PC-3 (cell line): ENCODE data around the gene IQSEC1. TPM values are rescaled to one million over a fixed set of nuclear protein-coding genes. Genes with fewer than 3 reads are reported as not detected.

Experiments
- ATAC-seq: fragments of 200-7000 bp; cut with Tn5 transposase; 2 replicates; pipeline ENCODE4 v1.9.1; 2020; ENCODE audit warnings: mild to moderate bottlenecking, moderate library complexity
- BruUV-seq: library from RNA; stranded (reverse); fragments of 400-500 nt; replicated peaks from 2 replicates; lab custom pipeline; 2021; lab: Mats Ljungman, UMichigan
- CTCF ChIA-PET: fragments of 300-600 bp; sonication (Branson Sonifier 250); formaldehyde crosslinking; loops from one replicate; lab custom pipeline; 2022; ENCODE audit warnings: antibody characterized with exemption; lab: Charles Lee
- POLR2A ChIA-PET: fragments of 300-600 bp; sonication (Branson Sonifier 250); formaldehyde crosslinking; loops from one replicate; lab custom pipeline; 2022; ENCODE audit warnings: antibody characterized with exemption; ENCODE audit not compliant: unreplicated experiment; lab: Charles Lee
- DNase-seq: peaks from one replicate; pipeline ENCODE4 v3.0.0-alpha.2; 2015
- H2AFZ ChIP-seq: fragments of 300-600 bp; sonication (generic); 2 replicates; pipeline ENCODE4 v1.6.0; 2016; ENCODE audit warnings: antibody characterized with exemption, low read length
- H3F3A ChIP-seq: fragments of 300-600 bp; sonication (generic); one replicate; pipeline ENCODE4 v1.6.0; 2017; ENCODE audit warnings: antibody characterized with exemption, low read length, control low read depth, mild to moderate bottlenecking; ENCODE audit not compliant: unreplicated experiment
- H3K27ac ChIP-seq: fragments of 300-600 bp; sonication (generic); 2 replicates; pipeline ENCODE4 v1.5.1; 2016; ENCODE audit warnings: mild to moderate bottlenecking, low read length
- H3K27me3 ChIP-seq: fragments of 300-600 bp; sonication (generic); 2 replicates; pipeline ENCODE4 v1.6.1; 2016; ENCODE audit warnings: low read length, mixed read lengths
- H3K36me3 ChIP-seq: fragments of 300-600 bp; sonication (generic); 2 replicates; pipeline ENCODE4 v1.6.1; 2016; ENCODE audit warnings: low read depth, mixed run types, low read length, mixed read lengths
- H3K4me1 ChIP-seq: fragments of 300-600 bp; sonication (generic); 2 replicates; pipeline ENCODE4 v1.5.1; 2016; ENCODE audit warnings: low read length; ENCODE audit not compliant: insufficient read depth
- H3K4me2 ChIP-seq: fragments of 300-600 bp; sonication (generic); 2 replicates; pipeline ENCODE4 v1.6.0; 2016; ENCODE audit warnings: low read length
- H3K4me3 ChIP-seq: fragments of 300-600 bp; sonication (generic); 2 replicates; pipeline ENCODE4 v1.5.1; 2016; ENCODE audit warnings: mild to moderate bottlenecking, low read length, mixed read lengths
- H3K79me2 ChIP-seq: fragments of 300-600 bp; sonication (generic); 2 replicates; pipeline ENCODE4 v1.6.1; 2017; ENCODE audit warnings: low read length, mixed read lengths
- H3K9ac ChIP-seq: fragments of 300-600 bp; sonication (generic); 2 replicates; pipeline ENCODE4 v1.6.0; 2016; ENCODE audit warnings: mild to moderate bottlenecking, low read length
- H3K9me2 ChIP-seq: fragments of 300-600 bp; sonication (generic); replicated peaks from 2 replicates; pipeline ENCODE4 v1.6.1; 2016; ENCODE audit warnings: mixed run types, low read length, mixed read lengths
- H3K9me3 ChIP-seq: fragments of 300-600 bp; sonication (generic); 2 replicates; pipeline ENCODE4 v1.6.1; 2016; ENCODE audit warnings: low read length, mixed read lengths
- H4K20me1 ChIP-seq: fragments of 300-600 bp; sonication (generic); 2 replicates; pipeline ENCODE4 v1.6.1; 2016; ENCODE audit warnings: low read length, mixed read lengths
- EZH2 ChIP-seq: fragments of 300-600 bp; sonication (generic); IDR thresholded peaks from one replicate; pipeline ENCODE4 v1.6.1; 2017; ENCODE audit warnings: antibody characterized with exemption, mild to moderate bottlenecking, low read length; ENCODE audit not compliant: unreplicated experiment
- EZH2phosphoT487 ChIP-seq: fragments of 300-600 bp; sonication (generic); IDR thresholded peaks from 2 replicates; pipeline ENCODE4 v1.6.1; 2018; ENCODE audit warnings: mild to moderate bottlenecking, antibody characterized with exemption, low read length, borderline replicate concordance
- intact Hi-C: fragments of 100-400 bp; cut with micrococcal nuclease; formaldehyde crosslinking; loops from 2 replicates; pipeline ENCODE4 v1.9.0; 2023
- total RNA-seq: library from RNA; depleted of rRNA; stranded (reverse); fragments of >200 nt; gene quantifications from 2 replicates; pipeline ENCODE4 v1.2.3, GENCODE V29; 2014
- TF ChIP-seq, protein P1 (sequence below): fragments of 300-600 bp; sonication (generic); conservative IDR thresholded peaks from 2 replicates; pipeline ENCODE4 v1.5.1; 2017; ENCODE audit warnings: antibody characterized with exemption, low read depth, mild to moderate bottlenecking, low read length

The IQSEC1 gene
- total RNA-seq, 1 experiment from 2014 or later: 37.9 TPM

DNA sequence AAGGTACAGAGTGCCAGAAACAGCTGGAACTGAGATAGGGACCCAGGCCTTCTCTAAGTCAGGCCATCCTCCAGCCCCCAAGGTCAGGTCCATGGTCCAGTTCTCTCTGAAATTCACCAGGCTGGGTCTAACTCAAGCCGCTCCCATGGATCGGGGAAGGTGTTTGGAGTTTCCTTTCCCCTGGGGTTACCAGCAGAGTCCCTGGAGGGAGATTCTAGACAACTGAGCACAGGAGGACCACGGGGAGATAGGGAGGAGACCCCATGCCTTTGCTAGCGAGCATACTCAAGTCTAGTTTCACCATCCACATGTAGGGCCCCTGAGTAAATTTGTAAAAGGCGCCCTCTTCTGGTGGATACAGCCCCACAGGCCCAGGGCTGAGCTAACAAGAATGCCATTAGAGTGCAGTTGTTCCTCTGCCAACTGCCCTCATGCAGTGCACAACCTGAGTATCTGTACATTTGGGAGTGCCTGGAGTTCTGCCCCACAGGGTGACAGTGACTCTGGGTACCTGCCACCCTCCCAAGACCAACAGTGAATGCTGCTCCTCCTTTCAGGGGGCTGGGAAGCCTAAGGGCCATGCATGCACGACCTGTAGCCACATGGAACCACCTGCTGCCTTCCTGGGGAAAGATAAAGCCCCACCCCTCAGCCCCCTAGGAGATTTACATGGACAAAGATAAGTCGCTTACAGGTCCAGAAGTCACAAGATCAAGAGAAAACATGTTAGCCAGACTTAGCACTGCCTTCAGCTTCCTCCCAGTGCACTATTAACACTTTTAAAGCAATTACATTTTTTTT lies 89.0 kb downstream of the IQSEC1 start:
- peak; percentile 91 for ATAC-seq
- H3K27me3 ChIP-seq: no peaks in the 10 kb centered on the region
- H3K4me2 ChIP-seq: no peak overlapping the region
- CTCF ChIA-PET: interaction anchor here (0.5 to 1.0 kb wide), 9 partner anchors 9 to 1698 kb away, joined by 3 to 4 read pairs (median 3); no protein-coding TSS in a partner anchor
- H3K9me3 ChIP-seq: no peaks in the 10 kb centered on the region
- no peak overlapping the region for H2AFZ ChIP-seq
- TF ChIP-seq EZH2 (no peak), EZH2phosphoT487 (no peak)
- TF ChIP-seq, protein P1, sequence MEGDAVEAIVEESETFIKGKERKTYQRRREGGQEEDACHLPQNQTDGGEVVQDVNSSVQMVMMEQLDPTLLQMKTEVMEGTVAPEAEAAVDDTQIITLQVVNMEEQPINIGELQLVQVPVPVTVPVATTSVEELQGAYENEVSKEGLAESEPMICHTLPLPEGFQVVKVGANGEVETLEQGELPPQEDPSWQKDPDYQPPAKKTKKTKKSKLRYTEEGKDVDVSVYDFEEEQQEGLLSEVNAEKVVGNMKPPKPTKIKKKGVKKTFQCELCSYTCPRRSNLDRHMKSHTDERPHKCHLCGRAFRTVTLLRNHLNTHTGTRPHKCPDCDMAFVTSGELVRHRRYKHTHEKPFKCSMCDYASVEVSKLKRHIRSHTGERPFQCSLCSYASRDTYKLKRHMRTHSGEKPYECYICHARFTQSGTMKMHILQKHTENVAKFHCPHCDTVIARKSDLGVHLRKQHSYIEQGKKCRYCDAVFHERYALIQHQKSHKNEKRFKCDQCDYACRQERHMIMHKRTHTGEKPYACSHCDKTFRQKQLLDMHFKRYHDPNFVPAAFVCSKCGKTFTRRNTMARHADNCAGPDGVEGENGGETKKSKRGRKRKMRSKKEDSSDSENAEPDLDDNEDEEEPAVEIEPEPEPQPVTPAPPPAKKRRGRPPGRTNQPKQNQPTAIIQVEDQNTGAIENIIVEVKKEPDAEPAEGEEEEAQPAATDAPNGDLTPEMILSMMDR: peak; percentile 88
- H4K20me1 ChIP-seq: no peaks in the 10 kb centered on the region
- peak; percentile 75 for DNase-seq
- no peak overlapping the region for H3K4me3 ChIP-seq
- H3K9ac ChIP-seq: no peak overlapping the region
- no peaks in the 10 kb centered on the region for H3K9me2 ChIP-seq
- BruUV-seq: no TSS peak
- H3K4me1 ChIP-seq: no peaks in the 10 kb centered on the region
- intact Hi-C loops: no loop called here
- POLR2A ChIA-PET: interaction anchor here (0.6 kb wide), 1 partner anchor 11 kb away, joined by 3 read pairs; no protein-coding TSS in a partner anchor
- no peaks in the 10 kb centered on the region for H3K79me2 ChIP-seq
- no peaks in the 10 kb centered on the region for H3K36me3 ChIP-seq
- no peaks in the 10 kb centered on the region for H3F3A ChIP-seq
- H3K27ac ChIP-seq: no peak overlapping the region

DNA sequence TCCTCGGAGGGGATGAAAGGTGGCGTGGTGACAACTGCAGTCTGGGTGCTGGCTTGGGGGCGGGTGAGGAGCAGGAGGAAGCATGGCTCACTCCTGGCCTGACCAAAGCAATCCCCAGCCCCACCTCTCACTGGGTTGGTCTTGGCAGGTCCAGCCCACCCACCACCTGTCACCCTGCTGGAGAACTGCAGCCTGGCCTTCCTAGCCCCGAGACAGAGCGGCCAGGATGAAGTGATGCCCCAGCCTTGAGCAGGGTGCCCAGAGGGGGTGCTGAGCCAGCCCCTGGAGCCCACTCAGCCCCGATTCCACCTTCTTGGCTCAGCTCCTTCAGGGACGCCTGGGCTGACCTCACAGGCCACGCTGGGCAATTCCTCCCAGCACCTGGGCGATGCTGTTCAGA lies 89.9 kb downstream of the IQSEC1 start:
- H3K36me3 ChIP-seq: no peaks in the 10 kb centered on the region
- intact Hi-C loops: no loop called here
- BruUV-seq: no TSS peak

More for the DNA sequence above, 89.9 kb downstream of the IQSEC1 start:
- Histone ChIP-seq H3K9ac (no peak overlapping the region), H3K9me2 (no peaks in the 10 kb centered on the region), H3K9me3 (no peaks in the 10 kb centered on the region), H4K20me1 (no peaks in the 10 kb centered on the region), H3F3A (no peaks in the 10 kb centered on the region), H3K27ac (no peak overlapping the region), H3K79me2 (no peaks in the 10 kb centered on the region), H2AFZ (no peak overlapping the region), H3K4me1 (no peaks in the 10 kb centered on the region), H3K4me3 (no peak overlapping the region), H3K27me3 (no peaks in the 10 kb centered on the region), H3K4me2 (no peak overlapping the region)
- TF ChIP-seq EZH2phosphoT487 (no peak), EZH2 (no peak)
- TF ChIP-seq, protein P1: no peak
- no peak for DNase-seq
- CTCF ChIA-PET: no interaction called here
- ATAC-seq: no peak
- POLR2A ChIA-PET: no interaction called here
